Measurements from ENCODE around the gene CAPRIN2. TPM values are rescaled to one million over a fixed set of nuclear protein-coding genes. Genes with fewer than 3 reads are reported as not detected.

The CAPRIN2 gene
- total and polyA plus RNA-seq, 2 donors (not counting 1 experiment from before 2014, with no cell fraction given): 10.8 to 17.2 TPM

DNA sequence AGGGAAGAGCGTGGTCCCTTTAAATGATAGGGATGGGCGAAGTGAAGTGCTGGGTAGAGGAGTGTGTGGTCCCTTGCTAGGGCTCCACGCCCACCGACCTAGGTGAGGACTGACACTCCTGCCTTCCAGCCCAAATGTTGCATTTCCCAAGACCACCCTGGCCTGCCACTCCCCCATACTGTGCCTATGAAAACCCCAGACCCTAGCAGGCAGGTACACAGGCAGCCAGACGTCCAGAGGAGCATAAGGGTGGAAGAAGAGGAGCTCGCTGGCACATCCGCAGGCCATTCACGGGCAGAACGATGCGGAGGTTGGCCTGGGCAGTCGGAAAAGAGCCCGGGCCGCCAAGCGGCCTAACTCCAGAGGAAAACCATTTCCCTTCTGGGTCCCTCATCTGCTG, 58.3 kb downstream of the CAPRIN2 start:
- DNase-seq (ENCODE audit: low read depth in 2 of 2): no peak
- H3K4me1 ChIP-seq (ENCODE audit: control insufficient read depth, extremely low read depth, insufficient read depth, low read length): peaks cover under 1% of the 10 kb centered on the region
- no peaks in the 10 kb centered on the region for H4K20me1 ChIP-seq (ENCODE audit: control insufficient read depth, extremely low read depth, insufficient read depth, low read length)
- no peaks in the 10 kb centered on the region for H3K9me3 ChIP-seq (ENCODE audit: control insufficient read depth, insufficient read depth, low read depth, low read length)
- H3K4me2 ChIP-seq (ENCODE audit: extremely low read depth, insufficient read depth, low read length): no peak overlapping the region
- H3K79me2 ChIP-seq (ENCODE audit: control insufficient read depth, insufficient read depth, low read length): peaks cover 26% of the 10 kb centered on the region
- H3K9ac ChIP-seq (ENCODE audit: insufficient read depth, low read length): no peak overlapping the region
- no peaks in the 10 kb centered on the region for H3K36me3 ChIP-seq (ENCODE audit: control insufficient read depth, insufficient read depth, low read length)
- H3K27me3 ChIP-seq (ENCODE audit: control insufficient read depth, insufficient read depth, low read length): no peaks in the 10 kb centered on the region
- TF ChIP-seq, protein P1, sequence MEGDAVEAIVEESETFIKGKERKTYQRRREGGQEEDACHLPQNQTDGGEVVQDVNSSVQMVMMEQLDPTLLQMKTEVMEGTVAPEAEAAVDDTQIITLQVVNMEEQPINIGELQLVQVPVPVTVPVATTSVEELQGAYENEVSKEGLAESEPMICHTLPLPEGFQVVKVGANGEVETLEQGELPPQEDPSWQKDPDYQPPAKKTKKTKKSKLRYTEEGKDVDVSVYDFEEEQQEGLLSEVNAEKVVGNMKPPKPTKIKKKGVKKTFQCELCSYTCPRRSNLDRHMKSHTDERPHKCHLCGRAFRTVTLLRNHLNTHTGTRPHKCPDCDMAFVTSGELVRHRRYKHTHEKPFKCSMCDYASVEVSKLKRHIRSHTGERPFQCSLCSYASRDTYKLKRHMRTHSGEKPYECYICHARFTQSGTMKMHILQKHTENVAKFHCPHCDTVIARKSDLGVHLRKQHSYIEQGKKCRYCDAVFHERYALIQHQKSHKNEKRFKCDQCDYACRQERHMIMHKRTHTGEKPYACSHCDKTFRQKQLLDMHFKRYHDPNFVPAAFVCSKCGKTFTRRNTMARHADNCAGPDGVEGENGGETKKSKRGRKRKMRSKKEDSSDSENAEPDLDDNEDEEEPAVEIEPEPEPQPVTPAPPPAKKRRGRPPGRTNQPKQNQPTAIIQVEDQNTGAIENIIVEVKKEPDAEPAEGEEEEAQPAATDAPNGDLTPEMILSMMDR (conservative IDR thresholded peaks at IDR 0.05 in 1 of 2, IDR thresholded peaks at IDR 0.05 in 1 of 2; ENCODE audit: low read depth in 1 of 2, low read length in 2 of 2): no peak
- no peak for TF ChIP-seq EZH2 (IDR thresholded peaks at IDR 0.05; ENCODE audit: low read length, missing control alignments)
- peak overlapping the region in 2 of 4 experiments; percentile 98 to 99 for H3K4me3 ChIP-seq (replicated peaks in 1 of 4; ENCODE audit: control extremely low read depth in 1 of 4, insufficient read depth in 1 of 4, low read depth in 3 of 4, low read length in 4 of 4)
- H3K27ac ChIP-seq (ENCODE audit: insufficient read depth, low read length): no peak overlapping the region
- no peak overlapping the region for H2AFZ ChIP-seq (ENCODE audit: low read length)

DNA sequence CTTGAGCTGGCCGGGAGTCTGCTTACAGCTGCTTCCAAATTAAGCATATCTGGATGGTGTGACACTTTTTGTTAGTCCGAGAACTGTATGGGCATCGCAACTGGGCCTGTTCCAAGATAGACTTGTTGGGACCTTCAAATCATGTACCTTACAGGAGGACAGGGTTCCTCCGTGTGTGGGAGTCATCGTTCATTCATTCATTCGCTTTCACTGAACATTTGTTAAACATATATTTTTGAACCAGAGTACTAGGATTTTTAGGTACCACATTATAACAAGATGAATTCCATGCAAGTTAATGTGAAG, 58.7 kb downstream of the CAPRIN2 start:
- Histone ChIP-seq H3K4me3 (replicated peaks in 1 of 4; ENCODE audit: control extremely low read depth in 1 of 4, insufficient read depth in 1 of 4, low read depth in 3 of 4, low read length in 4 of 4) (peak overlapping the region; percentile 86 to 99 (median 96)), H3K36me3 (ENCODE audit: control insufficient read depth, insufficient read depth, low read length) (no peaks in the 10 kb centered on the region), H2AFZ (ENCODE audit: low read length) (peak overlapping the region; percentile 94), H3K27me3 (ENCODE audit: control insufficient read depth, insufficient read depth, low read length) (no peaks in the 10 kb centered on the region), H4K20me1 (ENCODE audit: control insufficient read depth, extremely low read depth, insufficient read depth, low read length) (no peaks in the 10 kb centered on the region), H3K9me3 (ENCODE audit: control insufficient read depth, insufficient read depth, low read depth, low read length) (no peaks in the 10 kb centered on the region), H3K79me2 (ENCODE audit: control insufficient read depth, insufficient read depth, low read length) (peaks cover 29% of the 10 kb centered on the region), H3K4me1 (ENCODE audit: control insufficient read depth, extremely low read depth, insufficient read depth, low read length) (peaks cover 3% of the 10 kb centered on the region), H3K9ac (ENCODE audit: insufficient read depth, low read length) (peak overlapping the region; percentile 76), H3K27ac (ENCODE audit: insufficient read depth, low read length) (peak overlapping the region; percentile 78), H3K4me2 (ENCODE audit: extremely low read depth, insufficient read depth, low read length) (peak overlapping the region; percentile 80)
- no peak for TF ChIP-seq EZH2 (IDR thresholded peaks at IDR 0.05; ENCODE audit: low read length, missing control alignments)
- TF ChIP-seq, protein P1 (conservative IDR thresholded peaks at IDR 0.05 in 1 of 2, IDR thresholded peaks at IDR 0.05 in 1 of 2; ENCODE audit: low read depth in 1 of 2, low read length in 2 of 2): no peak
- no peak for DNase-seq (ENCODE audit: low read depth in 2 of 2)

DNA sequence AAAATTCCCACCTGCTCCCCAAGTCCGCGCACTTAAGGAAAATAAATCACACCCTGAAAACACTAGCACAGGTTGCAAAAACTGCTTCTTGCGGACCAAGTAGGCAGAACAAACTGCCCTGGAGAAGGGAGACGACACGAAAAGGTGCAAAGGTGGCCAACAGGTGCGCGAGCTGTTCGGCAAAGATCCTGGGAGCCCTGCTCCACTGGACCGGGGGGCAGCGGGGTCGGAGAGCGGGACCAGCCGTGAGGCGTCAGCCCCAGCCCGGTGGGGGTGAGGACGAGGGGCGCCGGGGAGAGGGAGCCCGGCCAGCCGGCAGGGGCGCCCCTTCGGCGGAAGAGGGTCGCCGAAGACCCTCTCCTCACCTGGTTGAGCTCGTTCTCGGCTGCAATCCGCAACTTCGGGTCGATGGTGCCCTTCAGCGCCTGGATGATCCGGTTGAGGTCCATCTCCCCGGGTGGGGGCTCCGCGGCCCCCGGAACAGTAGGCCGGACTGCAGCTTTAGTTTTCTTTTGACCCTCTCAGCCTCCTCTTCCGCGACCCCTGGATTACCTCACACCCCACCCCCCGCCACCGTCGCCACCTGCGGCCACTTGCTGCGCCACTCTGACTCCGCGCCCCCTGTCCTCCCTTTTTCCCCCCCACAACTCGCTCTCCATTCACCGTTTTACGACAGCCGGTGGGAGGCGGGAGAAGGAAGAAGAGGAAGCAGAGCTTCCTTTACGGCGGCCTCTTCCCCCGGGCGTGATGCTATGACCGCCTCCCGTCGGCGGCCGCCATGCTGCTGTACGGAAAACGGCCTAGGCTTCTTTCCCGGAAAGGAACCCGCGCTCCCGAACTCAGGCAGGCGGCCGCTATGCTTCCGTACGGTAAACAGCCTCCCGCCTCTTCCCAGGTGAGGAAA, 59.3 kb downstream of the CAPRIN2 start, which contains the start of gene IPO8:
Gene IPO8 (minus strand): TSS at position 671 of the 904 bp plus-strand sequence. CDS start 222 bp downstream, at position 449.
- Histone ChIP-seq H2AFZ (ENCODE audit: low read length) (peak within 1 kb of the TSS; percentile 94), H3K36me3 (ENCODE audit: control insufficient read depth, insufficient read depth, low read length) (no peaks in the 10 kb centered on the region), H4K20me1 (ENCODE audit: control insufficient read depth, extremely low read depth, insufficient read depth, low read length) (no peaks in the 10 kb centered on the region), H3K9ac (ENCODE audit: insufficient read depth, low read length) (peak within 1 kb of the TSS; percentile 76), H3K9me3 (ENCODE audit: control insufficient read depth, insufficient read depth, low read depth, low read length) (no peaks in the 10 kb centered on the region), H3K4me1 (ENCODE audit: control insufficient read depth, extremely low read depth, insufficient read depth, low read length) (peaks cover 3% of the 10 kb centered on the region), H3K27me3 (ENCODE audit: control insufficient read depth, insufficient read depth, low read length) (no peaks in the 10 kb centered on the region), H3K27ac (ENCODE audit: insufficient read depth, low read length) (peak within 1 kb of the TSS; percentile 78), H3K79me2 (ENCODE audit: control insufficient read depth, insufficient read depth, low read length) (peaks cover 29% of the 10 kb centered on the region), H3K4me2 (ENCODE audit: extremely low read depth, insufficient read depth, low read length) (peak within 1 kb of the TSS; percentile 91), H3K4me3 (replicated peaks in 1 of 4; ENCODE audit: control extremely low read depth in 1 of 4, insufficient read depth in 1 of 4, low read depth in 3 of 4, low read length in 4 of 4) (peak within 1 kb of the TSS; percentile 86 to 99 (median 96))
- no peak for TF ChIP-seq EZH2 (IDR thresholded peaks at IDR 0.05; ENCODE audit: low read length, missing control alignments)
- TF ChIP-seq, protein P1 (conservative IDR thresholded peaks at IDR 0.05 in 1 of 2, IDR thresholded peaks at IDR 0.05 in 1 of 2; ENCODE audit: low read depth in 1 of 2, low read length in 2 of 2): peak; percentile 25 to 47
- peak; percentile 93 for DNase-seq (ENCODE audit: low read depth in 2 of 2)
